HG02588 (cell line): ENCODE results near the gene YIF1A.

Experiments used
- ATAC-seq: cut with Tn5 transposase; IDR thresholded peaks from one replicate; pipeline ENCODE4 v1.9.1; 2021; ENCODE audit warnings: mild to moderate bottlenecking, moderate library complexity; ENCODE audit not compliant: unreplicated experiment

YIF1A gene

GRCh38 chr11:66288671-66289547 lies at the start of gene YIF1A:
Gene YIF1A, minus strand, starts transcription at chr11:66289143. Its CDS starts 158 bp downstream, at chr11:66288985.
- peak; percentile 86 for ATAC-seq

GRCh38 chr11:66337103-66337899 lies 48.4 kb upstream of the YIF1A start:
- ATAC-seq: no peak

GRCh38 chr11:66336234-66337102 lies 47.5 kb upstream of the YIF1A start, which contains the start of gene RIN1:
Gene RIN1, minus strand, starts transcription at chr11:66336434. Its CDS starts 32 bp downstream, at chr11:66336402.
- peak; percentile 63 for ATAC-seq

- no peak for ATAC-seq
Measured at GRCh38 chr11:66335531-66336233, 46.7 kb upstream of the YIF1A start.

GRCh38 chr11:66334605-66335442 lies 45.9 kb upstream of the YIF1A start:
- no peak for ATAC-seq

GRCh38 chr11:66333896-66334604 lies 45.1 kb upstream of the YIF1A start:
- no peak for ATAC-seq

- no peak for ATAC-seq
Measured at GRCh38 chr11:66333220-66333877, 44.4 kb upstream of the YIF1A start.

GRCh38 chr11:66332371-66333219 lies 43.7 kb upstream of the YIF1A start:
- ATAC-seq: no peak

- ATAC-seq: no peak
Measured at GRCh38 chr11:66331542-66332370, 42.8 kb upstream of the YIF1A start.

- no peak for ATAC-seq
Measured at GRCh38 chr11:66330931-66331330, 42.0 kb upstream of the YIF1A start.

- ATAC-seq: no peak
Measured at GRCh38 chr11:66329165-66329673, 40.3 kb upstream of the YIF1A start.

GRCh38 chr11:66328302-66329144 lies 39.6 kb upstream of the YIF1A start:
- no peak for ATAC-seq

- ATAC-seq: no peak
Measured at GRCh38 chr11:66328031-66328301, 39.0 kb upstream of the YIF1A start.

GRCh38 chr11:66327171-66328030 lies 38.5 kb upstream of the YIF1A start:
- ATAC-seq: no peak
